HepG2 (cell line): ENCODE results near the gene PLD1. TPM values are rescaled to one million over a fixed set of nuclear protein-coding genes. Genes with fewer than 3 reads are reported as not detected.

Experiments
- AHR ChIP-seq: IDR thresholded peaks from 2 replicates; pipeline ENCODE4 v1.6.1; 2018; ENCODE audit warnings: missing genetic modification reagents, missing compliant biosample characterization
- ARID2 ChIP-seq: sonication (generic); formaldehyde crosslinking; IDR thresholded peaks from 2 replicates; pipeline ENCODE4 v1.8.1; 2022; ENCODE audit warnings: mild to moderate bottlenecking, missing genetic modification reagents, borderline replicate concordance
- GTF2F1 ChIP-seq: fragments of 150-350 bp; IDR thresholded peaks from 2 replicates; pipeline ENCODE4 v1.6.1; 2014; ENCODE audit warnings: low read length
- HMG20A ChIP-seq: IDR thresholded peaks from 2 replicates; pipeline ENCODE4 v1.6.1; 2016; ENCODE audit warnings: borderline replicate concordance
- MED13 ChIP-seq: sonication (generic); formaldehyde crosslinking; IDR thresholded peaks from 2 replicates; pipeline ENCODE4 v1.5.0; 2020; ENCODE audit warnings: missing genetic modification reagents
- PAX8 ChIP-seq: sonication (generic); formaldehyde crosslinking; IDR thresholded peaks from 2 replicates; pipeline ENCODE4 v1.8.0; 2022; ENCODE audit warnings: mild to moderate bottlenecking, missing genetic modification reagents, borderline replicate concordance
- PHF21A ChIP-seq: sonication (generic); formaldehyde crosslinking; IDR thresholded peaks from 2 replicates; pipeline ENCODE4 v1.5.0; 2020; ENCODE audit warnings: mild to moderate bottlenecking, missing genetic modification reagents
- RCOR2 ChIP-seq: IDR thresholded peaks from 2 replicates; pipeline ENCODE4 v1.6.1; 2016; ENCODE audit warnings: missing biosample characterization, missing genetic modification reagents
- SOX5 ChIP-seq: IDR thresholded peaks from 2 replicates; pipeline ENCODE4 v1.6.1; 2016; ENCODE audit warnings: borderline replicate concordance
- SOX6 ChIP-seq, 2 experiments: fragments of 450-650 bp in 1 of 2; sonication (generic) in 1 of 2; formaldehyde crosslinking in 1 of 2; IDR thresholded peaks; 2 replicates each; pipeline versions ENCODE4 v1.4.0 to v1.6.1; 2017 to 2020; ENCODE audit warnings: antibody characterized with exemption in 1 of 2, mild to moderate bottlenecking in 1 of 2, missing genetic modification reagents in 1 of 2
- SSRP1 ChIP-seq: IDR thresholded peaks from 2 replicates; pipeline ENCODE4 v1.6.1; 2016; ENCODE audit warnings: control low read depth
- TCF12 ChIP-seq, 2 experiments: fragments of 450-650 bp in 1 of 2; sonication (generic) in 1 of 2; formaldehyde crosslinking in 1 of 2; IDR thresholded peaks; 2 replicates each; pipeline versions ENCODE4 v1.6.1 to v1.8.0; 2017 to 2022; ENCODE audit warnings: antibody characterized with exemption in 1 of 2, mild to moderate bottlenecking in 1 of 2, missing genetic modification reagents in 1 of 2, moderate library complexity in 1 of 2
- ZBTB39 ChIP-seq: sonication (generic); formaldehyde crosslinking; IDR thresholded peaks from 2 replicates; pipeline ENCODE4 v1.5.0; 2020; ENCODE audit warnings: missing genetic modification reagents
- ZNF34 ChIP-seq: sonication (generic); formaldehyde crosslinking; IDR thresholded peaks from 2 replicates; pipeline ENCODE4 v1.4.0; 2020; ENCODE audit warnings: mild to moderate bottlenecking, missing genetic modification reagents, borderline replicate concordance
- ZNF501 ChIP-seq: sonication (generic); formaldehyde crosslinking; IDR thresholded peaks from 2 replicates; pipeline ENCODE4 v1.5.1; 2020; ENCODE audit warnings: mild to moderate bottlenecking, moderate library complexity, missing genetic modification reagents
- ZNF557 ChIP-seq: sonication (generic); formaldehyde crosslinking; IDR thresholded peaks from 2 replicates; pipeline ENCODE4 v1.4.0; 2020; ENCODE audit warnings: missing genetic modification reagents
- ZNF652 ChIP-seq: IDR thresholded peaks from 2 replicates; pipeline ENCODE4 v1.6.1; 2016; ENCODE audit warnings: low read depth, borderline replicate concordance
- ZNF720 ChIP-seq: sonication (generic); formaldehyde crosslinking; IDR thresholded peaks from 2 replicates; pipeline ENCODE4 v1.4.0; 2020; ENCODE audit warnings: missing genetic modification reagents
- ZNF878 ChIP-seq: sonication (generic); formaldehyde crosslinking; IDR thresholded peaks from 2 replicates; pipeline ENCODE4 v1.8.1; 2023; ENCODE audit warnings: mild to moderate bottlenecking, missing genetic modification reagents, moderate library complexity
- polyA plus RNA-seq, 8 experiments: library from polyadenylated mRNA; depleted of rRNA in 3 of 8; stranded (reverse) in 7 of 8; unstranded in 1 of 8; fragments of >200 nt; fragmentation: Illumina TruSeq in 4 of 8; extraction: Trizol in 4 of 8; gene quantifications; 2 replicates each; pipeline versions ENCODE4 v1.2.1 to v1.2.3, GENCODE V29; 2011 to 2016; ENCODE audit warnings: low read depth in 4 of 8, missing spikeins in 1 of 8, mixed read lengths in 1 of 8; ENCODE audit not compliant: insufficient read depth in 1 of 8
- total RNA-seq, 5 experiments: library from RNA; depleted of rRNA; stranded (reverse); fragments of >200 nt; fragmentation: Illumina TruSeq; extraction: Trizol; gene quantifications; 2 replicates each; pipeline ENCODE4 v1.2.3, GENCODE V29; 2016; ENCODE audit warnings: low read depth in 1 of 5
- TF ChIP-seq, protein P1 (sequence below): sonication (generic); formaldehyde crosslinking; IDR thresholded peaks from 2 replicates; pipeline ENCODE4 v1.5.1; 2020; ENCODE audit warnings: mild to moderate bottlenecking, missing genetic modification reagents, borderline replicate concordance
- TF ChIP-seq, protein P2 (sequence below): sonication (generic); formaldehyde crosslinking; IDR thresholded peaks from 2 replicates; pipeline ENCODE4 v1.5.1; 2020; ENCODE audit warnings: mild to moderate bottlenecking, moderate library complexity, missing genetic modification reagents

PLD1 gene
- total and polyA plus RNA-seq, 2 of the 13 experiments (the other 11 are each of a cell fraction or from before 2014, with no cell fraction given), result 27.1 to 59.4 TPM

- no peak for TF ChIP-seq ARID2 (CRISPR knock-in tag)
- no peak for TF ChIP-seq SOX6 (IDR thresholded peaks at IDR 0.05)
- TF ChIP-seq SOX6 (CRISPR knock-in tag; IDR thresholded peaks at IDR 0.05), result peak; percentile 69
- TF ChIP-seq ZNF720, result no peak
- TF ChIP-seq, protein P1, sequence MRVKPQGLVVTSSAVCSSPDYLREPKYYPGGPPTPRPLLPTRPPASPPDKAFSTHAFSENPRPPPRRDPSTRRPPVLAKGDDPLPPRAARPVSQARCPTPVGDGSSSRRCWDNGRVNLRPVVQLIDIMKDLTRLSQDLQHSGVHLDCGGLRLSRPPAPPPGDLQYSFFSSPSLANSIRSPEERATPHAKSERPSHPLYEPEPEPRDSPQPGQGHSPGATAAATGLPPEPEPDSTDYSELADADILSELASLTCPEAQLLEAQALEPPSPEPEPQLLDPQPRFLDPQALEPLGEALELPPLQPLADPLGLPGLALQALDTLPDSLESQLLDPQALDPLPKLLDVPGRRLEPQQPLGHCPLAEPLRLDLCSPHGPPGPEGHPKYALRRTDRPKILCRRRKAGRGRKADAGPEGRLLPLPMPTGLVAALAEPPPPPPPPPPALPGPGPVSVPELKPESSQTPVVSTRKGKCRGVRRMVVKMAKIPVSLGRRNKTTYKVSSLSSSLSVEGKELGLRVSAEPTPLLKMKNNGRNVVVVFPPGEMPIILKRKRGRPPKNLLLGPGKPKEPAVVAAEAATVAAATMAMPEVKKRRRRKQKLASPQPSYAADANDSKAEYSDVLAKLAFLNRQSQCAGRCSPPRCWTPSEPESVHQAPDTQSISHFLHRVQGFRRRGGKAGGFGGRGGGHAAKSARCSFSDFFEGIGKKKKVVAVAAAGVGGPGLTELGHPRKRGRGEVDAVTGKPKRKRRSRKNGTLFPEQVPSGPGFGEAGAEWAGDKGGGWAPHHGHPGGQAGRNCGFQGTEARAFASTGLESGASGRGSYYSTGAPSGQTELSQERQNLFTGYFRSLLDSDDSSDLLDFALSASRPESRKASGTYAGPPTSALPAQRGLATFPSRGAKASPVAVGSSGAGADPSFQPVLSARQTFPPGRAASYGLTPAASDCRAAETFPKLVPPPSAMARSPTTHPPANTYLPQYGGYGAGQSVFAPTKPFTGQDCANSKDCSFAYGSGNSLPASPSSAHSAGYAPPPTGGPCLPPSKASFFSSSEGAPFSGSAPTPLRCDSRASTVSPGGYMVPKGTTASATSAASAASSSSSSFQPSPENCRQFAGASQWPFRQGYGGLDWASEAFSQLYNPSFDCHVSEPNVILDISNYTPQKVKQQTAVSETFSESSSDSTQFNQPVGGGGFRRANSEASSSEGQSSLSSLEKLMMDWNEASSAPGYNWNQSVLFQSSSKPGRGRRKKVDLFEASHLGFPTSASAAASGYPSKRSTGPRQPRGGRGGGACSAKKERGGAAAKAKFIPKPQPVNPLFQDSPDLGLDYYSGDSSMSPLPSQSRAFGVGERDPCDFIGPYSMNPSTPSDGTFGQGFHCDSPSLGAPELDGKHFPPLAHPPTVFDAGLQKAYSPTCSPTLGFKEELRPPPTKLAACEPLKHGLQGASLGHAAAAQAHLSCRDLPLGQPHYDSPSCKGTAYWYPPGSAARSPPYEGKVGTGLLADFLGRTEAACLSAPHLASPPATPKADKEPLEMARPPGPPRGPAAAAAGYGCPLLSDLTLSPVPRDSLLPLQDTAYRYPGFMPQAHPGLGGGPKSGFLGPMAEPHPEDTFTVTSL (CRISPR knock-in tag), result peak; percentile 69; the same call in 1 of the 2 replicates
- no peak for TF ChIP-seq GTF2F1
- TF ChIP-seq TCF12 (IDR thresholded peaks at IDR 0.05), result no peak
- no peak for TF ChIP-seq TCF12 (CRISPR knock-in tag; IDR thresholded peaks at IDR 0.05)
- no peak for TF ChIP-seq MED13 (CRISPR knock-in tag)
- peak; percentile 63 for TF ChIP-seq RCOR2 (CRISPR knock-in tag)
- peak; percentile 57; the same call in 1 of the 2 replicates for TF ChIP-seq SOX5 (CRISPR knock-in tag)
- TF ChIP-seq ZNF878 (CRISPR knock-in tag), result 0 out of 2 replicates have a peak, but pooled peaks have one; percentile 4
- TF ChIP-seq ZNF34 (CRISPR knock-in tag), result no peak
- peak; percentile 50; the same call in 1 of the 2 replicates for TF ChIP-seq SSRP1 (CRISPR knock-in tag)
- peak; percentile 28; the same call in 1 of the 2 replicates for TF ChIP-seq ZBTB39 (CRISPR knock-in tag)
- TF ChIP-seq PHF21A (CRISPR knock-in tag), result peak; percentile 77
- TF ChIP-seq ZNF652 (CRISPR knock-in tag), result no peak
- 0 out of 2 replicates have a peak, but pooled peaks have one; percentile 44 for TF ChIP-seq ZNF557 (CRISPR knock-in tag)
- TF ChIP-seq PAX8 (CRISPR knock-in tag), result no peak
- no peak for TF ChIP-seq ZNF501 (CRISPR knock-in tag)
- TF ChIP-seq AHR, result no peak
- peak; percentile 64; the same call in 1 of the 2 replicates for TF ChIP-seq HMG20A
- TF ChIP-seq, protein P2, sequence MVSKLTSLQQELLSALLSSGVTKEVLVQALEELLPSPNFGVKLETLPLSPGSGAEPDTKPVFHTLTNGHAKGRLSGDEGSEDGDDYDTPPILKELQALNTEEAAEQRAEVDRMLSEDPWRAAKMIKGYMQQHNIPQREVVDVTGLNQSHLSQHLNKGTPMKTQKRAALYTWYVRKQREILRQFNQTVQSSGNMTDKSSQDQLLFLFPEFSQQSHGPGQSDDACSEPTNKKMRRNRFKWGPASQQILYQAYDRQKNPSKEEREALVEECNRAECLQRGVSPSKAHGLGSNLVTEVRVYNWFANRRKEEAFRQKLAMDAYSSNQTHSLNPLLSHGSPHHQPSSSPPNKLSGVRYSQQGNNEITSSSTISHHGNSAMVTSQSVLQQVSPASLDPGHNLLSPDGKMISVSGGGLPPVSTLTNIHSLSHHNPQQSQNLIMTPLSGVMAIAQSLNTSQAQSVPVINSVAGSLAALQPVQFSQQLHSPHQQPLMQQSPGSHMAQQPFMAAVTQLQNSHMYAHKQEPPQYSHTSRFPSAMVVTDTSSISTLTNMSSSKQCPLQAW (CRISPR knock-in tag), result peak; percentile 74
These were observed 12.3 kb upstream of the PLD1 start (continued) for GRCh38 chr3:171822431-171823106.
